Adipose tissue (tissue), 3 donors: ENCODE measurements around the gene DNAH2. TPM values are rescaled to one million over a fixed set of nuclear protein-coding genes. Genes with fewer than 3 reads are reported as not detected.
"Not testable (repeated sequence)": the region's sequence is repeated elsewhere in the genome, so short reads cannot be mapped to it uniquely, and the experiment has no call there.

Experiments used
- H3K27ac ChIP-seq: one replicate; pipeline ENCODE4 v1.5.1; 2013; ENCODE audit warnings: low read depth, low read length
- WGBS, 3 donors: extraction: QIAGEN DNeasy Blood & Tissue Kit; methylation state at CpG; one replicate each; pipeline ENCODE4 v1.1.7; 2013; 5-methylcytosine and 5-hydroxymethylcytosine counted together
- polyA plus RNA-seq, 3 donors: library from polyadenylated mRNA; stranded (reverse); fragments of 200-250 nt; gene quantifications; one replicate each; pipeline ENCODE4 v1.2.3, GENCODE V29; 2013
- donor health status: healthy with polysubstance abuse.
- donor health status: Bipolar disorder and iron deficiency.
- donor health status: healthy.

The DNAH2 gene
- polyA plus RNA-seq, 3 donors, result 0.03 to 0.79 (median 0.19) TPM

GRCh38 chr17:7797976-7798375 is 80.4 kb downstream of the DNAH2 start:
- WGBS, 3 donors, result 93 to 95% (median 94%) methylated on average over 13 of the region's 13 CpGs
- no peak overlapping the region for H3K27ac ChIP-seq

- 78 to 82% (median 82%) methylated on average over 13 of the region's 13 CpGs for WGBS, 3 donors
These were observed 81.3 kb downstream of the DNAH2 start for GRCh38 chr17:7798839-7799238.

GRCh38 chr17:7803981-7804380 is 86.4 kb downstream of the DNAH2 start:
- 30 to 37% (median 30%) methylated on average over 13 of the region's 13 CpGs for WGBS, 3 donors
- no peak overlapping the region for H3K27ac ChIP-seq

More at GRCh38 chr17:7798839-7799238, 81.3 kb downstream of the DNAH2 start:
- no peak overlapping the region for H3K27ac ChIP-seq

- 72 to 88% (median 79%) methylated on average over 5 to 6 of the region's 6 CpGs for WGBS, 3 donors
- no peak overlapping the region for H3K27ac ChIP-seq
These were observed 89.0 kb downstream of the DNAH2 start for GRCh38 chr17:7806587-7806986.

- H3K27ac ChIP-seq, result no peak overlapping the region
- WGBS, 3 donors, result 87 to 94% (median 90%) methylated on average over 21 of the region's 21 CpGs
These were observed 89.7 kb downstream of the DNAH2 start for GRCh38 chr17:7807206-7807605.

- H3K27ac ChIP-seq, result no peak overlapping the region
- WGBS, 3 donors, result 78 to 84% (median 78%) methylated on average over 11 of the region's 11 CpGs
These were observed 91.7 kb downstream of the DNAH2 start for GRCh38 chr17:7809086-7809790.

GRCh38 chr17:7809791-7810343 is 92.3 kb downstream of the DNAH2 start:
- 72 to 87% (median 75%) methylated on average over 9 of the region's 9 CpGs for WGBS, 3 donors
- H3K27ac ChIP-seq, result not testable (repeated sequence)

- no peak overlapping the region for H3K27ac ChIP-seq
- 67 to 89% (median 78%) methylated on average over 3 of the region's 3 CpGs for WGBS, 3 donors
These were observed 93.7 kb downstream of the DNAH2 start for GRCh38 chr17:7811251-7811650.

- no peak overlapping the region for H3K27ac ChIP-seq
- 93% methylated on average over 5 of the region's 5 CpGs for WGBS, 3 donors
These were observed 97.4 kb downstream of the DNAH2 start for GRCh38 chr17:7814969-7815368.

- 65 to 80% (median 79%) methylated on average over 10 of the region's 10 CpGs for WGBS, 3 donors
- H3K27ac ChIP-seq, result no peak overlapping the region
These were observed 99.5 kb downstream of the DNAH2 start for GRCh38 chr17:7816926-7817642.

GRCh38 chr17:7817643-7817964 is 100.1 kb downstream of the DNAH2 start:
- 82 to 89% (median 87%) methylated on average over 9 of the region's 9 CpGs for WGBS, 3 donors
- no peak overlapping the region for H3K27ac ChIP-seq

- no peak overlapping the region for H3K27ac ChIP-seq
- 86 to 87% (median 87%) methylated on average over 10 of the region's 10 CpGs for WGBS, 3 donors
These were observed 100.5 kb downstream of the DNAH2 start for GRCh38 chr17:7818026-7818425.

GRCh38 chr17:7818746-7819645 is 101.5 kb downstream of the DNAH2 start:
- no peak overlapping the region for H3K27ac ChIP-seq
- WGBS, 3 donors, result 83 to 88% (median 87%) methylated on average over 26 to 27 of the region's 27 CpGs

- WGBS, 3 donors, result 72 to 85% (median 82%) methylated on average over 5 of the region's 5 CpGs
- H3K27ac ChIP-seq, result no peak overlapping the region
These were observed 102.7 kb downstream of the DNAH2 start for GRCh38 chr17:7820231-7820630.

- no peak overlapping the region for H3K27ac ChIP-seq
- WGBS, 3 donors, result 60 to 80% (median 80%) methylated on average over 14 of the region's 14 CpGs
These were observed 104.6 kb downstream of the DNAH2 start for GRCh38 chr17:7822126-7822525.

GRCh38 chr17:7823581-7824001 is 106.0 kb downstream of the DNAH2 start:
- 86 to 93% (median 87%) methylated on average over 15 to 20 of the region's 20 CpGs for WGBS, 3 donors
- H3K27ac ChIP-seq, result no peak overlapping the region

GRCh38 chr17:7824021-7824924 is 106.7 kb downstream of the DNAH2 start:
- H3K27ac ChIP-seq, result no peak overlapping the region
- WGBS, 3 donors, result 88 to 90% (median 88%) methylated on average over 9 of the region's 9 CpGs
